ENCODE data around the gene MEMO1. TPM values are rescaled to one million over a fixed set of nuclear protein-coding genes. Genes with fewer than 3 reads are reported as not detected.
"Not testable (repeated sequence)": the region's sequence is repeated elsewhere in the genome, so short reads cannot be mapped to it uniquely, and the experiment has no call there.

MEMO1 gene
- total RNA-seq, 2 donors from 2014 or later = 40.2 to 52.0 TPM

- no peak overlapping the region for H3K4me3 ChIP-seq (ENCODE audit: low read length)
- Mint-ChIP-seq H3K9me3 (peaks cover 28% of the 10 kb centered on the region), H3K4me1 (peaks cover 8% of the 10 kb centered on the region), H3K36me3 (ENCODE audit: low read depth) (peaks cover 55% of the 10 kb centered on the region), H3K4me3 (no peak overlapping the region), H3K27me3 (ENCODE audit: insufficient read depth) (no peaks in the 10 kb centered on the region), H3K27ac (no peak overlapping the region)
- H3K9ac ChIP-seq (ENCODE audit: extremely low read depth, low read length, poor library complexity, severe bottlenecking) = no peak overlapping the region
- H3K36me3 ChIP-seq (ENCODE audit: control insufficient read depth, insufficient read depth, low read length) = peaks cover 31% of the 10 kb centered on the region
- no peaks in the 10 kb centered on the region for H3K27me3 ChIP-seq (ENCODE audit: control insufficient read depth, insufficient read depth, low read length, poor library complexity, severe bottlenecking)
- H3K9me3 ChIP-seq (ENCODE audit: control insufficient read depth, low read length) = peaks cover 25% of the 10 kb centered on the region
- 83% methylated on average over 4 of the region's 4 CpGs; no CpG with 5 or more reads in 1 of the 2 experiments for WGBS, 2 experiments (ENCODE audit: insufficient coverage in 1 of 2, insufficient read length in 1 of 2)
- H3K4me1 ChIP-seq (ENCODE audit: control insufficient read depth, insufficient read depth, low read length) = no peaks in the 10 kb centered on the region
- H3K27ac ChIP-seq (ENCODE audit: low read depth, low read length) = no peak overlapping the region
- DNase-seq = no peak
- TF ChIP-seq, protein P1, sequence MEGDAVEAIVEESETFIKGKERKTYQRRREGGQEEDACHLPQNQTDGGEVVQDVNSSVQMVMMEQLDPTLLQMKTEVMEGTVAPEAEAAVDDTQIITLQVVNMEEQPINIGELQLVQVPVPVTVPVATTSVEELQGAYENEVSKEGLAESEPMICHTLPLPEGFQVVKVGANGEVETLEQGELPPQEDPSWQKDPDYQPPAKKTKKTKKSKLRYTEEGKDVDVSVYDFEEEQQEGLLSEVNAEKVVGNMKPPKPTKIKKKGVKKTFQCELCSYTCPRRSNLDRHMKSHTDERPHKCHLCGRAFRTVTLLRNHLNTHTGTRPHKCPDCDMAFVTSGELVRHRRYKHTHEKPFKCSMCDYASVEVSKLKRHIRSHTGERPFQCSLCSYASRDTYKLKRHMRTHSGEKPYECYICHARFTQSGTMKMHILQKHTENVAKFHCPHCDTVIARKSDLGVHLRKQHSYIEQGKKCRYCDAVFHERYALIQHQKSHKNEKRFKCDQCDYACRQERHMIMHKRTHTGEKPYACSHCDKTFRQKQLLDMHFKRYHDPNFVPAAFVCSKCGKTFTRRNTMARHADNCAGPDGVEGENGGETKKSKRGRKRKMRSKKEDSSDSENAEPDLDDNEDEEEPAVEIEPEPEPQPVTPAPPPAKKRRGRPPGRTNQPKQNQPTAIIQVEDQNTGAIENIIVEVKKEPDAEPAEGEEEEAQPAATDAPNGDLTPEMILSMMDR (conservative IDR thresholded peaks at IDR 0.05) = no peak
These were observed 107.6 kb downstream of the MEMO1 start for GRCh38 chr2:31903109-31903780.

GRCh38 chr2:31901900-31902299, 108.9 kb downstream of the MEMO1 start:
- peaks cover 37% of the 10 kb centered on the region for H3K9me3 ChIP-seq (ENCODE audit: control insufficient read depth, low read length)
- Mint-ChIP-seq H3K27ac (no peak overlapping the region), H3K9me3 (peaks cover 42% of the 10 kb centered on the region), H3K4me3 (no peak overlapping the region), H3K4me1 (peaks cover 3% of the 10 kb centered on the region), H3K27me3 (ENCODE audit: insufficient read depth) (no peaks in the 10 kb centered on the region), H3K36me3 (ENCODE audit: low read depth) (peaks cover 66% of the 10 kb centered on the region)
- H3K4me1 ChIP-seq (ENCODE audit: control insufficient read depth, insufficient read depth, low read length) = no peaks in the 10 kb centered on the region
- H3K36me3 ChIP-seq (ENCODE audit: control insufficient read depth, insufficient read depth, low read length) = peaks cover 30% of the 10 kb centered on the region
- TF ChIP-seq, protein P1 (conservative IDR thresholded peaks at IDR 0.05) = no peak
- WGBS, 2 experiments (ENCODE audit: insufficient coverage in 1 of 2, insufficient read length in 1 of 2) = 100% methylated on average over 2 of the region's 2 CpGs; no CpG with 5 or more reads in 1 of the 2 experiments
- no peak overlapping the region for H3K27ac ChIP-seq (ENCODE audit: low read depth, low read length)
- H3K27me3 ChIP-seq (ENCODE audit: control insufficient read depth, insufficient read depth, low read length, poor library complexity, severe bottlenecking) = no peaks in the 10 kb centered on the region
- DNase-seq = no peak
- no peak overlapping the region for H3K9ac ChIP-seq (ENCODE audit: extremely low read depth, low read length, poor library complexity, severe bottlenecking)
- no peak overlapping the region for H3K4me3 ChIP-seq (ENCODE audit: low read length)

DNA sequence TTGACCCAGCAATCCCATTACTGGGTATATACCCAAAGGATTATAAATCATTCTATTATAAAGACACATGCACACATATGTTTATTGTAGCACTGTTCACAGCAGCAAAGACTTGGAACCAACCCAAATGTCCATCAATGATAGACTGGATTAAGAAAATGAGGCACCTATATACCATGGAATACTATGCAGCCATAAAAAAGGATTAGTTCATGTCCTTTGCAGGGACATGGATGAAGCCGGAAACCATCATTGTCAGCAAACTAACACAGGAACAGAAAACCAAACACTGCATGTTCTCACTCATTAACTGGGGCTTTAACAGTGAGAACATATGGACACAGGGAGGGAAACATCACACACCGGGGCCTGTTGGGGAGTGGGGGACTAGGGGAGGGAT, 110.7 kb downstream of the MEMO1 start:
- not testable (repeated sequence) for H3K4me3 ChIP-seq (ENCODE audit: low read length); H3K9ac ChIP-seq (ENCODE audit: extremely low read depth, low read length, poor library complexity, severe bottlenecking); H3K27me3 ChIP-seq (ENCODE audit: control insufficient read depth, insufficient read depth, low read length, poor library complexity, severe bottlenecking); H3K4me1 ChIP-seq (ENCODE audit: control insufficient read depth, insufficient read depth, low read length); H3K27ac ChIP-seq (ENCODE audit: low read depth, low read length); DNase-seq; H3K27me3 Mint-ChIP-seq (ENCODE audit: insufficient read depth); H3K4me3 Mint-ChIP-seq; H3K27ac Mint-ChIP-seq; H3K4me1 Mint-ChIP-seq
- WGBS, 2 experiments (ENCODE audit: insufficient coverage in 1 of 2, insufficient read length in 1 of 2) = 100% methylated on average over 1 to 2 of the region's 2 CpGs
- Mint-ChIP-seq H3K9me3 (peaks cover 52% of the 10 kb centered on the region), H3K36me3 (ENCODE audit: low read depth) (peaks cover 74% of the 10 kb centered on the region)
- Histone ChIP-seq H3K9me3 (ENCODE audit: control insufficient read depth, low read length) (peaks cover 42% of the 10 kb centered on the region), H3K36me3 (ENCODE audit: control insufficient read depth, insufficient read depth, low read length) (peaks cover 33% of the 10 kb centered on the region)

DNA sequence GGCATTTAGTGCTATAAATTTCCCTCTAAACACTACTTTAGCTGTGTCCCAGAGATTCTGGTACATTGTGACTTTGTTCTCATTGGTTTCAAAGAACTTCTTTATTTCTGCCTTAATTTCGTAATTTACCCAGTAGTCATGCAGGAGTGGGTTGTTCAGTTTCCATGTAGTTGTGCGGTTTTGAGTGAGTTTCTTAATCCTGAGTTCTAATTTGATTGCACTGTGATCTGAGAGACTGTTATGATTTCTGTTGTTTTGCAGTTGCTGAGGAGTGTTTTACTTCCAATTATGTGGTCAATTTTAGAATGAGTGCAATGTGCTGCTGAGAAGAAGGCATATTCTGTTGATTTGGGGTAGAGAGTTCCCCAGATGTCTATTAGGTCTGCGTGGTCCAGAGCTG, 112.5 kb downstream of the MEMO1 start:
- peaks cover 33% of the 10 kb centered on the region for H3K36me3 ChIP-seq (ENCODE audit: control insufficient read depth, insufficient read depth, low read length)
- not testable (repeated sequence) for H3K27me3 ChIP-seq (ENCODE audit: control insufficient read depth, insufficient read depth, low read length, poor library complexity, severe bottlenecking); H3K27ac Mint-ChIP-seq; H3K27me3 Mint-ChIP-seq (ENCODE audit: insufficient read depth); H3K4me1 Mint-ChIP-seq; DNase-seq; H3K27ac ChIP-seq (ENCODE audit: low read depth, low read length); H3K9ac ChIP-seq (ENCODE audit: extremely low read depth, low read length, poor library complexity, severe bottlenecking); H3K4me1 ChIP-seq (ENCODE audit: control insufficient read depth, insufficient read depth, low read length); H3K4me3 ChIP-seq (ENCODE audit: low read length); H3K4me3 Mint-ChIP-seq
- H3K9me3 ChIP-seq (ENCODE audit: control insufficient read depth, low read length) = peaks cover 42% of the 10 kb centered on the region
- 80 to 94% methylated on average over 1 to 3 of the region's 3 CpGs for WGBS, 2 experiments (ENCODE audit: insufficient coverage in 1 of 2, insufficient read length in 1 of 2)
- Mint-ChIP-seq H3K9me3 (peaks cover 52% of the 10 kb centered on the region), H3K36me3 (ENCODE audit: low read depth) (peaks cover 74% of the 10 kb centered on the region)

- Histone ChIP-seq H3K9me3 (ENCODE audit: control insufficient read depth, low read length) (peaks cover 42% of the 10 kb centered on the region), H3K36me3 (ENCODE audit: control insufficient read depth, insufficient read depth, low read length) (peaks cover 29% of the 10 kb centered on the region)
- WGBS, 2 experiments (ENCODE audit: insufficient coverage in 1 of 2, insufficient read length in 1 of 2) = 97% methylated on average over 4 of the region's 4 CpGs
- H3K9ac ChIP-seq (ENCODE audit: extremely low read depth, low read length, poor library complexity, severe bottlenecking); DNase-seq; H3K4me3 Mint-ChIP-seq; H3K4me1 ChIP-seq (ENCODE audit: control insufficient read depth, insufficient read depth, low read length); H3K27ac Mint-ChIP-seq; H3K4me3 ChIP-seq (ENCODE audit: low read length); H3K27me3 Mint-ChIP-seq (ENCODE audit: insufficient read depth); H3K27me3 ChIP-seq (ENCODE audit: control insufficient read depth, insufficient read depth, low read length, poor library complexity, severe bottlenecking); H3K27ac ChIP-seq (ENCODE audit: low read depth, low read length): not testable (repeated sequence)
- peaks cover 52% of the 10 kb centered on the region for H3K9me3 Mint-ChIP-seq
- peaks cover 15% of the 10 kb centered on the region for H3K4me1 Mint-ChIP-seq
- peaks cover 68% of the 10 kb centered on the region for H3K36me3 Mint-ChIP-seq (ENCODE audit: low read depth)
These were observed 113.5 kb downstream of the MEMO1 start for GRCh38 chr2:31897340-31897739.
